Parathyroid adenoma (tissue), 2 donors: ENCODE measurements around the gene GFY.
"Not testable (repeated sequence)": the region's sequence is repeated elsewhere in the genome, so short reads cannot be mapped to it uniquely, and the experiment has no call there.

ENCODE experiments used
- H2AFZ ChIP-seq: fragments of 300-600 bp; sonication (generic); one replicate; pipeline ENCODE4 v1.7.0; 2017; ENCODE audit warnings: antibody characterized with exemption, mild to moderate bottlenecking
- H3K27ac ChIP-seq: fragments of 300-600 bp; sonication (generic); one replicate; pipeline ENCODE4 v1.7.0; 2017
- H3K27me3 ChIP-seq: fragments of 300-600 bp; sonication (generic); one replicate; pipeline ENCODE4 v1.7.0; 2017; ENCODE audit warnings: low read length; ENCODE audit not compliant: control insufficient read depth, insufficient read depth
- H3K36me3 ChIP-seq: fragments of 300-600 bp; sonication (generic); one replicate; pipeline ENCODE4 v1.7.0; 2017; ENCODE audit warnings: low read length; ENCODE audit not compliant: control insufficient read depth, insufficient read depth
- H3K4me1 ChIP-seq: fragments of 300-600 bp; sonication (generic); one replicate; pipeline ENCODE4 v1.7.0; 2017; ENCODE audit warnings: control low read depth
- H3K4me2 ChIP-seq: fragments of 300-600 bp; sonication (generic); one replicate; pipeline ENCODE4 v1.7.0; 2017; ENCODE audit warnings: low read length
- H3K4me3 ChIP-seq: fragments of 300-600 bp; sonication (generic); one replicate; pipeline ENCODE4 v1.7.0; 2017; ENCODE audit warnings: low read depth, low read length
- H3K79me2 ChIP-seq: fragments of 300-600 bp; sonication (generic); one replicate; pipeline ENCODE4 v1.7.0; 2017; ENCODE audit warnings: control low read depth
- H3K9ac ChIP-seq: fragments of 300-600 bp; sonication (generic); one replicate; pipeline ENCODE4 v1.7.0; 2017; ENCODE audit warnings: mild to moderate bottlenecking
- H3K9me3 ChIP-seq: fragments of 300-600 bp; sonication (generic); one replicate; pipeline ENCODE4 v1.7.0; 2017; ENCODE audit warnings: low read length; ENCODE audit not compliant: control insufficient read depth
- TF ChIP-seq, protein P1 (sequence below): fragments of 300-600 bp; sonication (generic); IDR thresholded peaks from one replicate; pipeline ENCODE4 v1.7.0; 2017; ENCODE audit warnings: antibody characterized with exemption, mild to moderate bottlenecking
- donor health status: primary hyperparathyroidism.

The GFY gene

DNA sequence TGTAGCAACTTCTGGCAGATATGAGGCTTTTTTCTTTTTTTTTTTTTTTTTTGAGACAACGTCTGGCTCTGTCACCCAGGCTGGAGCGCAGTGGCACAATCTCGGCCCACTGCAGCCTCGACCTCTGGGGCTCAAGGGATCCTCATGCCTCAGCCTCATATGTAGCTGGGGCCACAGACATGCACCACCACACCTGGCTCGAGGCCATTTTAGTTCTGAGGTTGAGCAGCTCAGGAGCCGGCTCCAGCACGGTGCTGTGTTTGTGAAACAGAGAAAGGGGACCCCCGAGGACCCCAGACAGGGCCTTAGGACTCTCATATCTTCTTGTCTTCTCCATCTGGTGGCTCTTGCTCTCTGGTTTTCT lies 45.4 kb downstream of the GFY start:
- Histone ChIP-seq H3K9me3 (no peaks in the 10 kb centered on the region), H3K4me3 (no peak overlapping the region), H2AFZ (no peak overlapping the region), H3K4me2 (no peak overlapping the region), H3K79me2 (no peaks in the 10 kb centered on the region), H3K27ac (no peak overlapping the region), H3K36me3 (no peaks in the 10 kb centered on the region), H3K4me1 (peaks cover 4% of the 10 kb centered on the region), H3K27me3 (no peaks in the 10 kb centered on the region), H3K9ac (no peak overlapping the region)
- TF ChIP-seq, protein P1, sequence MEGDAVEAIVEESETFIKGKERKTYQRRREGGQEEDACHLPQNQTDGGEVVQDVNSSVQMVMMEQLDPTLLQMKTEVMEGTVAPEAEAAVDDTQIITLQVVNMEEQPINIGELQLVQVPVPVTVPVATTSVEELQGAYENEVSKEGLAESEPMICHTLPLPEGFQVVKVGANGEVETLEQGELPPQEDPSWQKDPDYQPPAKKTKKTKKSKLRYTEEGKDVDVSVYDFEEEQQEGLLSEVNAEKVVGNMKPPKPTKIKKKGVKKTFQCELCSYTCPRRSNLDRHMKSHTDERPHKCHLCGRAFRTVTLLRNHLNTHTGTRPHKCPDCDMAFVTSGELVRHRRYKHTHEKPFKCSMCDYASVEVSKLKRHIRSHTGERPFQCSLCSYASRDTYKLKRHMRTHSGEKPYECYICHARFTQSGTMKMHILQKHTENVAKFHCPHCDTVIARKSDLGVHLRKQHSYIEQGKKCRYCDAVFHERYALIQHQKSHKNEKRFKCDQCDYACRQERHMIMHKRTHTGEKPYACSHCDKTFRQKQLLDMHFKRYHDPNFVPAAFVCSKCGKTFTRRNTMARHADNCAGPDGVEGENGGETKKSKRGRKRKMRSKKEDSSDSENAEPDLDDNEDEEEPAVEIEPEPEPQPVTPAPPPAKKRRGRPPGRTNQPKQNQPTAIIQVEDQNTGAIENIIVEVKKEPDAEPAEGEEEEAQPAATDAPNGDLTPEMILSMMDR: no peak

DNA sequence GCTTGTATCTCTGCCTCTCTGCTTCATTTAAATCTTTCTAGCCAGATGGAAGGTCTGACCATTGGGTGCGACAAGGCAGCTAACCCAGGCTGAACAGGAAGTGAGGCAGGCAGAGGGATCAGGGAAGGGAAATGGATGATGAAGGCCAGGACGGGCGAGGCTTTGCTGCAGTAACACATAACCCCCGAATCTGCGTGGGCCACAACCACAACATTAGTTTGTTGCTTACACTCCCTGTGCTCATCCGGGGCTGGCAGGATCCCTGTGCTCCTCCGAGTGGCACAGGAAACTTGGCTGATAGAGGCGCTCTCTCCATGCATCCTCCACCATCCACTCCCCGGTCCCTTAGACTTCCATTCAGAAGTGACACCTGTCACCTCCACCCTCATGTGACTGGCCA lies 47.7 kb downstream of the GFY start:
- H3K4me2 ChIP-seq: no peak overlapping the region
- no peak overlapping the region for H3K9ac ChIP-seq
- peaks cover 4% of the 10 kb centered on the region for H3K4me1 ChIP-seq
- H3K36me3 ChIP-seq: no peaks in the 10 kb centered on the region
- H3K79me2 ChIP-seq: no peaks in the 10 kb centered on the region
- H2AFZ ChIP-seq: no peak overlapping the region
- H3K4me3 ChIP-seq: no peak overlapping the region
- H3K27me3 ChIP-seq: no peaks in the 10 kb centered on the region
- TF ChIP-seq, protein P1: no peak
- no peaks in the 10 kb centered on the region for H3K9me3 ChIP-seq
- no peak overlapping the region for H3K27ac ChIP-seq

DNA sequence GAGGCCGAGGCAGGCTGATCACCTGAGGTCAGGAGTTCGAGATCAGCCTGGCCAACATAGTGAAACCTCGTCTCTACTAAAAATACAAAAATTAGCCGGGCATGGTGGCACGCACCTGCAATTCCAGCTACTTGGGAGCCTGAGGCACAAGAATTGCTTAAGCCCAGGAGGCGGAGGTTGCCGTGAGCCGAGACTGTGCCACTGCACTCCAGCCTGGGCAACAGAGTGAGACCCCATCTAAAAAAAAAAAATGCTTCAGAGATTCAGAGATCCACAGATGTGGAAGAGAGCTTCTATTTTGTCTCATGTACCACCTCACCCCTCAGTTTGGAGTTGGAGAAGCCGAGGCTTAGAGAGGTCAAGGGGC lies 48.3 kb downstream of the GFY start:
- H3K9me3 ChIP-seq, H3K9ac ChIP-seq, H3K4me1 ChIP-seq, H3K27me3 ChIP-seq, H3K27ac ChIP-seq, H3K79me2 ChIP-seq, H3K36me3 ChIP-seq: not testable (repeated sequence)
- peak overlapping the region; percentile 79 for H2AFZ ChIP-seq
- H3K4me2 ChIP-seq: peak overlapping the region; percentile 99
- H3K4me3 ChIP-seq: peak overlapping the region; percentile 99

DNA sequence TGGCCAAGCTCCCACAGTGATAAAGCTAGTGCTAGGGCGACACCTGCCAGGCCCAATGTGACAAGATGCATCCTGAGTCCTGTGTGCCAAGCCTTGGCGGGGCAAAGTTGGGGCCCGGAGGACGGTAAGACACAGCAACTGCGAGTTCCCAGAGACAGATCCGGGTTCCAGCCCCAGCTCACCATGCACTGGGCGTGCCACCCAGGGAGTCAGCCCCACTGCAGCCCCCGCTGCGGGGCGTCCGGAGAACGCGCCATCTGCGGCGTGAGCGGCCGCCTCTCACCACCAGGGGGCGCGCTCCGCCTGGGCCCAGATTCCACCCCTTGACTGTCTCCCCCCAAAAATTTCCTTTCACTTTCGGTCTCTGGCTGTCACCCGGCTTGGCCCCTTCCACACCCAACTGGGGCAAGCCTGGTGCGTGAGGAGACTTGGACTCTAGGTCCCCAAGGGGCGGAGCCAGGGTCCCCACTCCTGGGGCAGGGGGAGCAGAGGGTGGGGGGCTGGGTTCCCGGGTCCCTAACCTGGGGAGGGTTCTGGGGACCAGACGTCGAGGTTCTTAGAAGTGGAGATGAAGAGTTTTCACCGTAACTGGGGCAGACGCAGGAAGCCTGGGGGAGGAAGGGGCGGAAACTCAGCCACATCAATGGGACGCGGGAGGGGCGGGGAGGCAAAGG lies 48.8 kb downstream of the GFY start, which contains the start of gene FLT3LG:
Gene FLT3LG (plus strand): TSS at position 348 of the 674 bp plus-strand sequence. CDS start 425 bp downstream, outside the sequence.
- no peaks in the 10 kb centered on the region for H3K27me3 ChIP-seq
- H2AFZ ChIP-seq: peak within 1 kb of the TSS; percentile 79
- TF ChIP-seq, protein P1: peak; percentile 99
- peak within 1 kb of the TSS; percentile 99 for H3K4me2 ChIP-seq
- peak within 1 kb of the TSS; percentile 25 for H3K9ac ChIP-seq
- H3K4me1 ChIP-seq: peaks cover 4% of the 10 kb centered on the region
- no peaks in the 10 kb centered on the region for H3K79me2 ChIP-seq
- peak within 1 kb of the TSS; percentile 42 for H3K27ac ChIP-seq
- no peaks in the 10 kb centered on the region for H3K36me3 ChIP-seq
- no peaks in the 10 kb centered on the region for H3K9me3 ChIP-seq
- H3K4me3 ChIP-seq: peak within 1 kb of the TSS; percentile 99

DNA sequence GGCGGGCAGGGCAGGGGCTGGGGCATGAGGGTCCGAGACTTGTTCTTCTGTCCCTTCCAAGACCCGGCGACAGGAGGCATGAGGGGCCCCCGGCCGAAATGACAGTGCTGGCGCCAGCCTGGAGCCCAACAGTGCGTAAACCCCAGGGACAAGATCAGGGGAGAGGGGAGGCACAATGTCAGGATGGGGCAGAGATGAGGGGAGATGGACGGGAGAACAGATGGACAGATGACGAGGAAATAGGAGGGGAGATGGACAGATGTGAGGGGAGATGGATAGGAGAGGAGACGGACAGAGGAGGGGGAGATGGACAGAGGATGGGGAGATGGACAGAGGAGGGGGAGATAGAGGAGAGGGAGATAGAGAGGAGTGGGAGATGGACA lies 49.3 kb downstream of the GFY start:
- Histone ChIP-seq H3K27me3 (no peaks in the 10 kb centered on the region), H3K9me3 (no peaks in the 10 kb centered on the region), H3K9ac (no peak overlapping the region), H3K27ac (peak overlapping the region; percentile 42), H3K4me3 (peak overlapping the region; percentile 99), H3K79me2 (no peaks in the 10 kb centered on the region), H3K4me1 (peaks cover 4% of the 10 kb centered on the region), H2AFZ (peak overlapping the region; percentile 79), H3K36me3 (no peaks in the 10 kb centered on the region), H3K4me2 (peak overlapping the region; percentile 99)
- TF ChIP-seq, protein P1: no peak
